RCC 7860 (cell line): ENCODE data around the gene LRMDA.
"Not testable (repeated sequence)": the region's sequence is repeated elsewhere in the genome, so short reads cannot be mapped to it uniquely, and the experiment has no call there.

Source experiments
- DNase-seq: peaks from one replicate; pipeline ENCODE4 v3.0.0-alpha.2; 2015; ENCODE audit warnings: low spot score
- FAIRE-seq: peaks from 2 replicates; lab custom pipeline; 2012; peaks lifted over from hg19 to GRCh38; lab: Jason Lieb, UNC

The LRMDA gene

DNA sequence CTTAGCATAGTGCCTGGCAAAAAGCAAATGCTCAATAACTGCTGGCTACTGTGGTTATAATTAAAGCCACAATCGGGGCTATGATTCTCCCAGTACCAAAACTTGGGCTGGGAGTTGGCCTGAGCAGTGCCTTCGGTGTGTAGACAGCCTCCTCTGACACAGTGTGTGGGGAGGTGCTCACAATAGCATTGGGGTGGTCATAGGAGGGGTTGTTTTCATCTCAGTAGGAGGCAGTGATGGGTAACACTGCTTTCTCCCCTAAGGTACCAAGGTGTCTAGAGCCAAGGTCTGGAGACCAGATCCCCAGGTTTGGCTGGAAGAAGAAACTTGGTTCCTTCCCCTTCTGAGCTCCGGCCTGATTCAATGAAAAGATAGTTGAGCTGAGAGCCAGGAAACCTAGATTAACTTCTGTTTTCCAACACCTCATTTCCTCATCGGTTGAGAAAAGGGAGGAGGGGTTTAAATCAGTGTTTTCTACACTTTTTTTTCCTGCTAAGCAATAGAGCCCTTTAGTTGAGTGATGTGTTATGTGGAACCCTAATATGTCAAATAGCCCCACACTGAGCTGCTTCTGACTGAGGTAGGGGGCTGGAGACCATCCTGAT lies 68.2 kb downstream of the LRMDA start:
- FAIRE-seq (no peak), DNase-seq (no peak)

DNA sequence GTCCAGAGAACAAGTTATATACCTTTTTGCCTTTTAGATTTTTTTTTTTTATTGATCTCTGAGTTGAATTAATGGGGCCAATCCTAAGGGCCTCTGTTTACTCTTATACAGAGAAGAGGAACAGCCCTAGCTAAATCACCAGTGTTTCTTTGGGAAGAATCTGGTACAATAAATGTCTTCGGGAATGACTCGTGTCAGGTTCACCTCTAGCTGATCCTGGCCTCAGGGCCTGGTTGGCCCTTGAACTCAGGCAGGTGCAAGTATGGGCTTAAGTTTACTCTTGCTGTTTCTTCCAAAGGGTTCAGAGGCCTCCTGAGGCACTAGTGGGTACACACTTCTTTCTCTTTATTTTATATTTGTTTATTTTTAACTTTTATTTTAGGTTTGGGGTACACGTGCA lies 71.0 kb downstream of the LRMDA start:
- DNase-seq (no peak), FAIRE-seq (no peak)

DNA sequence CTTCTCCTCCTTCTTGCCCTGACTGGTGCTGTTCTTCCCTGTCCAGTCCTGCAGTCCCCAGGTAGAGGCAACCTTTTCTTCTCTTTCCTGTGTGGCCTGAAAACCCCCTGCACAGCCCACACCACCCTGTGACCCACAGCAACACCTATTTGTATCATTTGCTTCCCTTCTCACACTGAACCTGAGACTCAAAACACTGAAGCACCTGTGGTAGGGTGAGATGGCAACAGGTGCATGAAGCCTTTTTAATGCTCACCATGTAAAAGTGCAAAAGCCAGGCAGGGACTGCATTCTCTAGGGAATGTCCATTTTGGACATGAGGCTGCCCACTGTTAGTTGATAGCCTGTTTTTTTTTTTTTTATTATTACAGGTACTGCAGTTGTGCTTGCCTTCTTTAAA lies 71.4 kb downstream of the LRMDA start:
- DNase-seq, result no peak
- no peak for FAIRE-seq

DNA sequence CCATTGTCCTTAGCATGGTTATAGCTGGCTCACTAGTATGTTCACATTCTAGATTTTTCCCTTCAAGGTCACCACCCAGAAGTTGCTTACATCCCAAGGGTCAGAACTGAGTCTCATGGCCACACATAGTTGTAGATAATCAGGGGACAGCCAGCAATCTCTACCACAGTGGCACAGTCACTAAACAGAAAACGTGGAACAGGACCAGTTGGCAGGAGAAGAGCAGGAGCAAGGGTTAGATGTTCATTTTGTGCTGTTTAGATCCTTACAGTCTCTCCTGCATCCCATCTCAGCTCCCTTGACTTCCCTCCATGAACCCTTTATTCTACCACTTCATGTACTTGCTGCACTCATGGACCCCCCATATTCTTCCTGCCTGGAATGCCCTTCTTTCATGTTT lies 73.9 kb downstream of the LRMDA start:
- DNase-seq, result no peak
- no peak for FAIRE-seq

DNA sequence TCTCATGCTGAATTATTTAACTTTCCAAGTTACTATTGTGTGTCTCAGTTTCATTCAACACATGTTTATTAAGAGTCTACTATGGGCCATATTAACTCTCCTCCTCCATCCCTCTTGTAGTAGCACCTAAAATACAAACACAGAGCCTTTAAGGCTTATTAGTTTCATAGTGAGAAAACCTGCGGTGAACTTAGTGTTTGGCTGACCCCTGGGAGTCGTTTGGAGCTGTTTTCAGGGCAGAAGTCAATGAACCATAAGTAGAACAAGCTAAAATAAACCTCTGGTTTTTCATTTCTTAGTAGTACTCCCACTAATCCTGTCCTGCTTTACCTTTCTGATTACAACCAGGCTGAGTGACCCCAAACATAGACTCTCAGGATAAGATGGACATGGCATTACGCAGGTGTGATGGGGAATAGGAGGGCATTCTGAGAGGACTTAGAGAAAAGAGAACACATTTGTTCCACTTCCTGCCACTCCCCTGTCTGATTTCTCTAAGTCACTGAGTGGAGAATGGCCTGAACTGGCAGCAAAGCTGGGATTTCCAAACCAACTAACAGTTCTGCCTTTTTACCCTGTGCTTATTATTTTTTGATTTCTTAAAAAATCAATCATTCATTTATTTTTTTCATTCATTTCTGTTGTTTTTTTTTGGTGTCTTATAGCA lies 74.5 kb downstream of the LRMDA start:
- FAIRE-seq, result no peak
- DNase-seq, result no peak

DNA sequence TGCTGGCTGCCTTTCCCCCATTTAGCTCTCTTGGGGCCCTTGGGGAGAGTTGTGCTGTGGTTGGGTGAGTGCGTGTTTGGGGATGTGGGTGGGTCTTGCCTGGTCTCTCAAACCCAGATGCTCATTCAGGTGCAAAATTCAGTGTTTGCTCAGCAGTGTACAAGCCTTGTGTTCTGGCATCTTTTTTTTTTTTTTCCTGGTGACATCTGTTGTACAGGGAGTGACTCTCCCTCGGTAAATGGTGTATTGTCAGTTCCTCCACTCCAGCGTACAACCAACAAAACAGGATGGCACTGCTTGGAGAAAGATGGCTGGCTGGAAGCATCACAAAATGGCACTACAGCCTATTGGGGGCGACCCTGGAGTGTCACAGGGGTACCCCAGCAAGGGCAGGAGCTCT lies 75.5 kb downstream of the LRMDA start:
- FAIRE-seq (no peak), DNase-seq (no peak)

DNA sequence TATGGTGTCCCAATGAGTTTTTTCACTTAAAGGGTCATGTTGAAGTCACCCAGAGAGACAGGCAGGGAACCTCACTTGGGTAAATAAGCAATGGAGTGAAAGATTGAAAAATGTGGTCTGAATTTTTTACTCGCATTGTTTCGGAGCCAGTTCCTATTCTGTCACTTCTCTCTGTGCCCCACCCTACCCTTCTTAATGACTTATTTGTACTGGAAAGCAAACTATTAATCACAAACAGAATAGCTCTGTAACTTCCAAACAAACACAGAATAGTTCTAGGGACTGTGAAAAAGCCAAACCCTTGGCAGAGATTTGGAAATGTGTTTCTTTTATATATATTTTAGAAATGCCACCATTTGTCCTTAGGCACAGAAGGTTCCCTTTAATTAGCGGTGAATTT lies 76.0 kb downstream of the LRMDA start:
- no peak for DNase-seq
- FAIRE-seq, result no peak

DNA sequence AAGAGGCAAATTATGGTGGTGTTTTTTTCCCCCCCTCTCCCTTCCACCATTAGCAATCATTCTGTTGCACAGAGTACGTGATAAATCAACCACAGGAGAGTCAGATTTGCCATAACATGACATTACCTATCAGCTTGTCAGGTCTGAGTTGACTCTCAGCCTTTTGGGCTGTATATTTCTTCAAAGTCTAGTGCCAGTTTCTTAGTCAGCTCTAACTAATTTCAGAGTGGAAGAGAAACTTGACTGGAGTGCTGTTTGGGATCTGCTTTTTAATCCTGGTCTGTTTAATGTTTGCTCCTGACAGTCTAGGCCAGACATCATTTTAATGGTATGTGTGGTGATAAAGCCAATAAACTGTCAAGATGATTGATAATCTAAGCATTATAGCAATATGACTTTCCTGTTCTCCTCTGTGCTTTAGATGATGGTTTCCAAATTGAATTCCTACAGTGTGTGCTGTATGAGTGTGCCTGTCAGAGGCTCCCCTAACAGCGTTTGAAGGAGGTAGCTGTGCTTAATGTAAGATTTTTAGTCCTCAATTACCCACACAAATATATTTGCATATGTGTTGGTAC lies 76.9 kb downstream of the LRMDA start:
- FAIRE-seq (no peak), DNase-seq (peak; percentile 47)

DNA sequence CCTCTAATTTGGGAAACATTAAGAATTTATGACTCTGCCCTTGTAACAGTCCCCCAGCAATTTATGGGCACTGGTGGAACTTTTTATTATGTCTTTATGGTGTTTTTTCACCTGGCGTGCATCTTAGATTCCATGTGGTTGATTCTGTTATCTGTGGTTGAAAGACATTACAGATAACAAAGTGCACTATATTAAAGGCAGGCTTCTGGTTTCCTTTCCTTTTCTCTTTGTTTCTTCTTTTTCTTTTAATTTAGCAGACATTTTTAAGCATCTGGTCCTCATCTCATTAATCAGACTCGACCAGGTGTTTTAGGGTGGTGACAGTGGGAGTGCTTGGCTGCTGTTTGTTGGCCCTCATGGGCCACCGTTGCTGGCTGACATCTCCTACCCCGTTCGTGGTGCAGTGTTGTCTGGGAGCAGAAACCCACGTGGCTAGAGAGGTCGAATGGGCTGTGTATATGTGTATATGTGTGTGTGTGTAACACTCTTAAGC lies 77.4 kb downstream of the LRMDA start:
- FAIRE-seq (no peak), DNase-seq (no peak)

DNA sequence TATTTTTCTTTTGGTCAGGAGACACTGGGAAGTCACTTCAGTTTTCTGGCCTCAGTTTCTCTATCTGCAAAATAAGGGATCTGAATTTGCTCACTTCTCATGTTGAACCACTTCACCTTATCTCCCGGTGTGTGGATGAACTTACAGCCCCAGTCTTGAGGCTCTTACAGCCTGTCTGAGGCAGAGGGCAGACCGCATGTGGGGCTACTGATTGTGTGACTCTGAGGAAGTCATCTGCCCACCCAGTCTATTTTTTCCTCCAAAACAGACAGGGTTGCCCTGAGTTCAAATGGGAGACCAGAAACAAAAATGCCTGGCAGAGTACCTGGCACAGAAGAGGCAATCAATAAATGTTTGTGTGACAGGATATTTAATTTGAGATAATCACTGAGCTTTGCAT lies 78.3 kb downstream of the LRMDA start:
- no peak for DNase-seq
- FAIRE-seq, result no peak

DNA sequence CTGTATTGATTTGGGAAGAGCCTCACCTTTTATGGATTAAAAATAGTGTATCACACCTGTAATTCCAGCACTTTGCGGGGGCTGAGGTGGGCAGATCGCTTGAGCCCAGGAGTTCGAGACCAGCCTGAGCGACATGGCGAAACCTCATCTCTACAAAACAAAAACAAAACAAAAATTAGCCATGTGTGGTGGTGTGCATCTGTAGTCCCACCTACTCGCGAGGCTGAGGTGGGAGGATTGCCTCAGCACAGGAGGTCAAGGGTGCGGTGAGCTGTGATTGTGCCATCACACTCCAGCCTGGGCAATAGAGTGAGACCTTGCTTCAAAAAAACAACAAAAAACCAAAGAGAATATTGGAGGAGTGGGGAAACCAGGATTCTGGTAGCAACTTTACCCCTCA lies 79.6 kb downstream of the LRMDA start:
- FAIRE-seq (no peak), DNase-seq (no peak)

DNA sequence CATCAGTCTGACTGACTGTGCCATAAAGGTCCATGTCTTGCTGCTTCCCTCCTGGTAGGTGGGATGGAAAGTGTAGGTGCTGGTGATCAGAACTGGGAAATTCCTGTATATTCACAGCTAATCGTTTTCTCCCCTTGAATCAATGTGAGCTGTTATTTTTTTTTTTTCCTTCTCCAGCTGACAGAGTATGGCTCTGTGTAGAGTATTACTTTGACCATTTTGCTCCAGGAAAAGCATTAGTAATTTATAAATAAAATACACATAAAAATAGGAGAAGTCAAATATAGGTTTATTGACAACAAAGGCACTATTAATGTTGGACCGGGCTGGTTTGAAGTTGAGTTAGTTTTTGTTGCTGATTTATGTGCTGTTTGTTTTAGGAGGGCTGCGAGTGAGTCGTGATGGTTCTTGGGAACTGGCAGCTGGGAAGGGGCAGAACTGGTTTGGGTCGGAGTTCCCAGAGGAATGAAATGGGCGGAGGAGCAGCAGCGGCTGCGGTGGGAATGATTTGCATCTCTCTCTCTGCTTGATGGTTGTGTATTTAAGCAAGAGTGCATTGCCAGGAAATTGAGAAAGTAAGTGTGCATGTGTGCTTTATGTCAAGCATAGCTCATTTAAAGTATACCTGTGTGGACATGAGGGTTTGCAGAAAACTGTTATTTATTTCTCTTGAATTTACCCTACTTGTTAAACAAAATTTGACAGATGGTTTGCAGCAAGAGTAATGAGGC lies 80.9 kb downstream of the LRMDA start:
- DNase-seq (no peak), FAIRE-seq (no peak)

DNA sequence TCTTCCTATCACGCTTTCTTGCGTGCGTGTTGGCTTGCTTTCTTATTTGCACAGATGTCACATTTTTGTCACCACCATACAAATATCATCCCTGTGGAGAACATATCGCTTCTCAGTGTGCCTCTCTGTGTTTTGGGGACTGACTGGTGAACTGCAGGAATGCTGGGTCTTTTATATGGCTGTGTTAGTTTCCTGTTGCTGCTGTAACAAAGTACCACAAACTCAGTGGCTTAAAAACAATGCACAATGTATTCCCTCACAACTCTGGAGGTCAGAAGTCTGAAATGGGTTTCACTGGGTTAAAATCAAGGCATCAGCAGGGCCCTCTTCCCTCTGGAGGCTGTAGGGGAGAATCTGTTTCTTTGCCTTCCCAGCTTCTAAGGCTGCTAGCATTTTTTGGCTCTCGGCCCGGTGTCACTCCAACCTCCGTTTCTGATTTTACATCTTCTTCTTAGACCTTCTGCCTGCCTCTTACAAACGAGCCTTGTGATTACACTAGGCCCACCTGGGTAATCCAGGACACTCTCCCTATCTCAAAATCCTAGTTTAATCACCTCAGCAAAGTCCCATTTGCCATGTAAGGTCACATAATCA lies 82.0 kb downstream of the LRMDA start:
- no peak for FAIRE-seq
- DNase-seq, result no peak

DNA sequence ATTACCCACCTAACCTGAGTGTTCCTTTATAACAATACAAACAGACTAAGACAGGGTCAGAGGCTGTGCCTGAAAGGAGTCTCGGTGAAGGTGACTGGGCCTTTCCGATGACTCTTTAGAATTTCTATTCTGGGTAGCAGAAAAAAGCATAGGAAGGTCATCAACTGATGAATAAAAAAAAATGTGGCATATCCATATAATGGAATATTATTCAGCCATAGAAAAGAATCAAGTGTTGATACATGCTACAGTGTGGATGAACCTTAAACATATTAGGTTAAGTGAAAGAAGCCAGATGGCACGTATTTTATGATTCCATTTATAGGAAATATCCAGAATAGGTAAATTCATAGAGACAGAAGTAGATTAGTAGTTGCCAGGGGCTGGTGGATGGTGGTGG lies 83.4 kb downstream of the LRMDA start:
- DNase-seq (no peak), FAIRE-seq (no peak)

DNA sequence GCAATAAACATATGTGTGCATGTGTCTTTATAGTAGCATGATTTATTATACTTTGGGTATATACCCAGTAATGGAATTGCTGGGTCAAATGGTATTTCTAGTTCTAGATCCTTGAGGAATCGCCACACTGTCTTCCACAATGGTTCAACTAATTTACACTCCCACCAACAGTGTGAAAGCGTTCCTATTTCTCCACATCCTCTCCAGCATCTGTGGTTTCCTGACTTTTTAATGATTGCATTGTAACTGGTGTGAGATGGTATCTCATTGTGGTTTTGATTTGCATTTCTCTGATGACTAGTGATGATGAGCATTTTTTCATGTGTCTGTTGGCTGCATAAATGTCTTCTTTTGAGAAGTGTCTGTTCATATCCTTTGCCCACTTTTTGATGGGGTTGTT lies 84.7 kb downstream of the LRMDA start:
- not testable (repeated sequence) for DNase-seq, FAIRE-seq

DNA sequence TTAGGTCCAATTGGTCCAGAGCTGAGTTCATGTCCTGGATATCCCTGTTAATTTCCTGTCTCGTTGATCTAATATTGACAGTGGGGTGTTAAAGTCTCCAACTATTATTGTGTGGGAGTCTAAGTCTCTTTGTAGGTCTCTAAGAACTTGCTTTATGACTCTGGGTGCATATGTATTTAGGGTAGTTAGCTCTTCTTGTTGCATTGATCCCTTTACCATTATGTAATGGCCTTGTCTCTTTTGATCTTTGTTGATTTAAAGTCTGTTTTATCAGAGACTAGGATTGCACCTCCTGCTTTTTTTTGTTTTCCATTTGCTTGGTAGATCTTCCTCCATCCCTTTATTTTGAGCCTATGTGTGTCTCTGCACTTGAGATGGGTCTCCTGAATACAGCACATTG lies 87.8 kb downstream of the LRMDA start:
- DNase-seq, FAIRE-seq: not testable (repeated sequence)

DNA sequence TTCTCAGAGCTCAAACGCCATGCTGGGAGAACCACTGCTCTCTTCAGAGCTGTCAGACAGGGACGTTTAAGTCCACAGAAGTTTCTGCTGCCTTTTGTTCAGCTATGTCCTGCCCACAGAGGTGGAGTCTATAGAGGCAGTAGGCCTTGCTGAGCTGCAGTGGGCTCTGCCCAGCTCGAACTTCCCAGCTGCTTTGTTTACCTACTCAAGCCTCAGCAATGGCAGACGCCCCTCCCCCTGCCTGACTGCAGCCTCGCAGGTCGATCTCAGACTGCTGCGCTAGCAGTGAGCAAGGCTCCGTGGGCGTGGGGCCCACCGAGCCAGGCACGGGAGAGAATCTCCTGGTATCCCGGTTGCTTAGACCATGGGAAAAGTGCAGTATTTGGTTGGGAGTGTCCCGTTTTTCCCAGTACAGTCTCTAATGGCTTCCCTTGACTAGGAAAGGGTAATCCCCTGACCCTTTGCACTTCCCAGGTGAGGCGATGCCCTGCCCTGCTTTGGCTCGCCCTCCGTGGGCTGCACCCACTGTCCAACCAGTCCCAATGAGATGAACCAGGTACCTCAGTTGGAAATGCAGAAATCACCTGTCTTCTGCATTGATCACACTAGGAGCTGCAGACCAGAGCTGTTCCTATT lies 89.9 kb downstream of the LRMDA start:
- not testable (repeated sequence) for DNase-seq, FAIRE-seq

DNA sequence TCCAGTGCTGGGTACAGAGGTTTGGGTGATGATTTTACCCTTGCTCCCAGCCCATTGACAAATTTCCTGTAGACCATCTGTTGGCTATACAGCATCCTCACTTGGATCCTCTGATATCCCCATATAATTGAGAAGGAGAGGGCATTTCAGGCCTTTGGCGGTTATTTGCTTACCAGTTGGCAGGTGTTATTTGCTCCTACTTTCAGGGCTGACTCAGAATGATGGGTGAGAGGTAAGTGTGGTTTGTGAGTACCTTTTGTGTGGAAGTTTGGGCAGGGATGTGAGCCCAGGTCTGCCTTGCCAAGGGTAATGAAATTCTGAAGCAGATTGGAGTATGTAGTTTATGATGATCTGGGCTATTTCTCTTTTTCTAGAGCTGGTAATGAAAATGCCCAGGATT lies 93.6 kb downstream of the LRMDA start:
- no peak for DNase-seq

DNA sequence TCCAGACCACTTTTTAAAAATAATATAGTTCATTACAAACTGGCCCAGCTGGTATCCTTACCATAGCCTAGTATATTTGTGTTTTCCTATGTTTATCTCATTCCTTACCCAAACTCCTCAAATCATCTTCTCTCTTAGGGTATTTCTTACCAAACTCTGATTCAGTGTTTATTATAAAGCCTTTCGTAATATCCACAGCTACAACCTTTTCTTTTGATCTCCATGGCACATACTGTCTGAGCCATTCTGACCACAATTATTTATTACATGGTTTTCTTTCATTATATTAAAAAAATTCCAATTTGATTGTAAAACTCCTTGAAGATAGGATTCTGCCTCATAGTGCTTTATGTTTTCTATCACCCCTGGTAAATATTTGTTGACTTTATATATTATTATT lies 94.2 kb downstream of the LRMDA start:
- DNase-seq (no peak), FAIRE-seq (no peak)

More for the DNA sequence above, 93.6 kb downstream of the LRMDA start:
- no peak for FAIRE-seq

DNA sequence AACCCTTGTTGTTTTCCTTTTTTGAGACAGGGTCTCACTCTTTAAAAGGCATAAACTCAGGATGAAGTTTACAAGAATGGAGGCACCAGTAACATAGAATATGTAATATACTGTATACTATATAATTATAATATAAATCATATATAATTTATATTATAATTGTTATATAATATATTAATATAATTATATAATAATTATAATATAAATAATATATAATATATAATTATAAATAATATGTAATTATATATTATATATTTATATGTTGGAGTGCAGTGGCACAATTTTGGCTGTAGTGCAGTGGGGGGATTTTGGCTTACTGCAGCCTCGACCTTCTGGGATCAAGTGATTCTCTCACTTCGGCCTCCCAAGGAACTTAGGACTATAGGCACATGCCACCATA lies 96.1 kb downstream of the LRMDA start:
- FAIRE-seq, result peak; percentile 70

DNA sequence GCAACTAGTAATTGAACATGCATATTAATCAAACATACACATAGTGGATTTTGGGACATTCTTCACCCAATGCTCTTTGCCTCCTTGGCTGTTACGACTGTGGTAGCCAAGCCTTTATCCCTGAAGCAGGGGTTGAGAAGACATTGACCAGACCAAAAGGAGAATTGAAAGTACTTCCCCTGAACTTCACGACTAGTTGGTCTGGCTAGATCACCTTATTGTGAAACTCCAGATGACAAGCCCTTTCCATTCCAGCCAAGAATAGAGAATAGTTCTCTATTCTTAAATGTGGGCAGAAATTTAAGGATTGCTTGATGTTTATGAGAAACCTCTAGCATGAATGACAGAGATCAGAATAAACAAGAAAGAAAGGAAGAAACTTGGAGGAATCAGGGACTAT lies 97.0 kb downstream of the LRMDA start:
- no peak for FAIRE-seq
- no peak for DNase-seq

More for the DNA sequence above, 96.1 kb downstream of the LRMDA start:
- DNase-seq, result no peak
